HG03571 (cell line): Measurements from ENCODE around the gene PHF21B.
"Not testable (repeated sequence)": the region's sequence is repeated elsewhere in the genome, so short reads cannot be mapped to it uniquely, and the experiment has no call there.

Experiments
- ATAC-seq: cut with Tn5 transposase; IDR thresholded peaks from one replicate; pipeline ENCODE4 v1.9.1; 2021; ENCODE audit not compliant: unreplicated experiment

The PHF21B gene

DNA sequence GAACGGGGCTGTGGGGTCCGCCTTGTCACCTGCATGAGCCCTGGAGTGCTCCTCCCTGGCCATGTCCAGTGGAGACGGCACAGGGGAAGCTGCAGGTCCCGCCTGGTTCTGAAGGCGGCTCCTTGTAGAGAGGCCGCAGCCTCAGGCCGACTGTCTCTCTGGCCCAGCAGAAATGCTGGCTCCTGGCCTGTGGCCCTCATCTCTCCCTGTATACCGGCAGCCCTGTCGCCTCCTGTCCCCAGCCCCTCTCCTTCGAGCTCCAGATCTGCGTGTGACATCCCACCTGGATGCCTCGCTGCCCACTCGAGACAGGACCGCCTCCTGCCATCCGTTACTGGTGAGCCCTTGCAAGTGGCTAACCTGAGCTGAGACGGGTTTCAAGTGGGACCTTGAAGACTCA, 73.6 kb downstream of the PHF21B start:
- ATAC-seq, result no peak

DNA sequence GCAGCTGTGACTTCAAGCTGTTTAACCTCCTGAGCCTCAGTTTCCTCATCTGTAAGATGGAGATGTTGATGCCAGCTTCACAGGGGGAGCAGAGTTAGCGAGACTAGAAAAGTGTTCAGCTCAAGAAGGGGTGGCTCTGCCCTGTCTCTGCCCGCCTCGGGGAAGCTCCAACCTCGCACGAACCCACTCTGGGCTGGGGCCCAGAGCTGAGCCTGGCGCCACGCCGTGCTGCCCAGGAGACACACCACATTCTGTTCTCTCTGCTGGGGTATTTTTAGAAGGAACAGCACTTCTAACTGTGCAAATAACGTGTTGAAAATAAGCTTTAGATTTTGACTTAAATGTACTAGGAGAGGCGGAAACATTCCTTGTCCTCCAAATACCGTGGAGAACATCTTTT, 74.1 kb downstream of the PHF21B start:
- ATAC-seq, result no peak

DNA sequence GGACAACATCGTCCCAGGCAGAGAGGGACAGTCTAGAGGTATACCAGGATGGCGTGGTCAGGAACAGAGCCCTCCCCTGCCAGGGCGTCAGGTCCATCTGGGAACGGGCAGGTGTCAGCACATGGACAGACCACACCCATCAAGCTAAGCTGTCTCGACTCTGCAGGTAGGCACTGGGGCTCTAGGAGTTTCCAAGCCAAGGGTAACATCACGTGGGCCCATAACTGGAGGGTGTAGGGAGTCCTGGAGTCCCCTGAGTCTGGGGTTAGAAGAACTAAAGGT, 75.4 kb downstream of the PHF21B start:
- no peak for ATAC-seq

DNA sequence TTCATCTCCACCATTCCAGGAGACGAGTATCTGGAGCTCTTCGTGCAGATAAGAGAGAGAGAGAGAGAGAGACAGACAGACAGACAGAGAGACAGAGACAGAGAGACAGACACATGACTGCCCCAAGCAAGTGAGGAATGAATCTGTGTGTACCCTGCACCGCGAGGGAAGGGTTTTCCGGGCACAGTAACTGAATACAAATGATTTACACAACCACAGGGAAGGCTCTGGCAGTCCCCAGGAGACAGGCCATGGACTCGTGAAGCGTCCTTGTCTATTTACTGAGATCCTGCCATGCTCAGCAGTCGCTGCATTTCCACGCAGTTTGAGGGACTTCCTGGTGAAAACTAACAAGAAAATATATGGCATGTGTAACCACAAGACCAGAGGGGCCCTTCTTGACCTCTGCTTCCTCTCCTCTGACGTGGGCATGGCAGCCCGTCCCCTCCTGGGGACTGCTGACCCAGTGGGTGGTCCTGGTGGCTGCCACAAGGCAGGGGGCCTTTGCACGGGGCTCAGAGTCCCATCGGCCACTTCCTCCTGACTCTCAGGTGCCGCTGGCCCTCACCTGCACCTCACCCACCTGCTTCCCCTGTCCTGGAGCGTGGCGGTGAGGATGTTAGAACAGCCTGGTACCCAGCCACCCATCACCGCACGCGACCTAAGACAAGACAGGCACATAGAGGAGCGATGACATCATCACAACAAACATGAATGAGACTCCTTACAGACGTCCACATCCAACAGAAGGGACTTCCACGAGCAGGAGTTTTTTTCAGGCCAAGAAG, 75.9 kb downstream of the PHF21B start:
- ATAC-seq, result no peak

DNA sequence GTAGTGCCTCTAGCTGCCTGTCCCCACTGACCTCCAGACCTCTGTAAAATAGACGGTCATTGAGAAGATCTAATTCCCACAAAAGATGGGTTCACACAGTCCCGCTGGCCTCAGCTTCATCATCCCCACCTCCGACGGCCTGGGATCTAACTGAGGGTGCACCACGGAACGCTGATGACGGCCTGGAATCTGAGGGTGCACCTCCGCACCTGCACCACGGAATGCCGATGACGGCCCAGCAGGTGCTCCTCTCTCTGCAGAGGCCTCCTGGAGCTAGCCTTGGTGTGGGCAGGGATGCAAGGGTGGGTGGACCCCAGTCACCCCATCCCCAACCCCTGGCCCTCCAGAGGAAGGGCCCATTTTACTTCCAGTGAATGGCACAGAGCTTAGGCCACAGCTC, 77.3 kb downstream of the PHF21B start:
- ATAC-seq, result no peak

DNA sequence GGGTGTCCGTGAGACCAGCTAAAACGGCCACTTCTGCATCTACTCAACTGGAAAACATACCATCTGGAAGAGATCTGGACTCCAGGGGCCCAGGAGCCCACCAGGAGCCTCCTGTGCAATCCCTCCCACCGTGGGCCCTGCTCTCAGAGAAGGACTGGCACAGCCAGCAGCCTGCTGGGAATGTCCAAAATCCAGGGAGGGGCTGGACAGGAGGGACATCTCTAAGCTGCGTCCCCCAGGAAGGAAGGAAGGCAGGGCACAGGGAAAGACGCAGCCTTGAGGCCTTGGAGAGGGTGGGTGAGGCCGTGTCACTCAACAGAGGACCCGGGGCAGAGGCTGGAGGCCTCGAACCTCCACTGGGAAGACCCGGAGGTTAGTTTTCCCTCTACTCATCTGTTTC, 78.0 kb downstream of the PHF21B start:
- ATAC-seq, result no peak

DNA sequence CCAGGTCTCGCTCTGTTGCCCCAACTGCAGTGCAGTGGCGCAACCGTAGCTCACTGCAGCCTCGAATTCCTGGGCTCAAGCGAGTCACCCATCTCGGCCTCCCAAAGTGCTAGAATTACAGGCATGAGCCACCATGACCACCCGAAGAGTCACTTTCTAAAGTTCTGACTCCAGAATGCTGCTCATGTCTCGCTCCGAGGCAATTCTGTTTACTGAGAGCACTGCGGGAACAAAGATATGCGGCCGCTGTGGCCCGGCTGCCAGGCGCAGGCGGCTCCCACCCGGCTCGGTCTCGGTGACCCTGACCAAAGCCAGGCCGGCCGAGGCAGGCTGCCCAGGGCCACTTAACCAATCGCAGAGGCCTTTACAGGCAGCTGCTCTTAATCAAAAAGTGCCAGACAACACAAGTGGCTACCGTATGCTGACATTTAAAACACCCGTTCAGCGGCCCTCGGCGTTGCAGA, 78.7 kb downstream of the PHF21B start:
- no peak for ATAC-seq

DNA sequence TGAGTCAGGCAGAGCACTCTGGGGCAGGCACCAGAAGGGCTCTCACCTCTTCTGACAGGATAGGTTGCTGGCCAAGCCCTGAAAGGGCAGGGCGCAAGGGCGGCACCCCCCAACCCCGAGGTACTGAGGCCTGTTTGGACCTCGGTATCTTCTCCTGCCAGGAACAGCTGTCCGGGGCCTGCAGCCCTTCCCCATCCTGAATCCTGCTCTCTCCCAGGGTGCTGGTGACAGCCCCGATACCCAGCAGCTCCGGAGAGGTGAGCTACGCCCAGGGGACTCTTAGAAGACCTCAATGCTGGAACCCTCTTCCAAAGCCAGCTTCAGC, 79.1 kb downstream of the PHF21B start:
- no peak for ATAC-seq

DNA sequence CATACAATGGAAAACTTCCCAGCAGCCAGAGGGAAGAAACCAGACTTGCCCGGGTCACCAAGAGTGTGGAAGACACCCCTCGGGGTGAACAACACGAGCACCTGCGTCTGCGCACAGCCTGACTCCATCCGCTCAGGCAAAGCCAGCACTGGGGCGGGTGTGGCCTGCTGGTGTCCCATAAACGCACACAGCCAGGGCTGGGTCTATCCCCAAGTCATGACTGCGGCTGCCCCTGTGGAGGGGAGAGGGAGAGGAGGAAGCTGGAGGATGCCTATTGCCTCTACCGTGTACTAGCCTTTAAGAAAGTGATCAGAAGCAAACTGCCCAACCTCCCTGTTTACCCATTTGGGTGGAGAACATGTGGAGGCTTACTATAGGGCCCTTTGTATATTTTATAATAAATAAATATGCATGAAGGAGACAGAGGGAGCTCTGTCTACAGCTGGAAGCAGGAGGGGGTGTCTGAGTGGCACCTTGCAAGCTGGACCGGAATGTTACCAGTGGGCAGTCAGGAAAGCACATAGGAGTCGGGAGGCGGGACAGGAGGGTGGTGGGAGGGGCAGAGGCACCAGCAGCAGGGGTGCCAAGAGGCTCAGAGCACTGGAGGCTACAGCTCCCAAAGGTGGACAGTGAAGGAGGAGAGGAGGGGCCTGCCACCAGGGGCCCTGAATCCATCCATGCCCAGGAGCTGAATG, 79.6 kb downstream of the PHF21B start:
- ATAC-seq, result no peak

DNA sequence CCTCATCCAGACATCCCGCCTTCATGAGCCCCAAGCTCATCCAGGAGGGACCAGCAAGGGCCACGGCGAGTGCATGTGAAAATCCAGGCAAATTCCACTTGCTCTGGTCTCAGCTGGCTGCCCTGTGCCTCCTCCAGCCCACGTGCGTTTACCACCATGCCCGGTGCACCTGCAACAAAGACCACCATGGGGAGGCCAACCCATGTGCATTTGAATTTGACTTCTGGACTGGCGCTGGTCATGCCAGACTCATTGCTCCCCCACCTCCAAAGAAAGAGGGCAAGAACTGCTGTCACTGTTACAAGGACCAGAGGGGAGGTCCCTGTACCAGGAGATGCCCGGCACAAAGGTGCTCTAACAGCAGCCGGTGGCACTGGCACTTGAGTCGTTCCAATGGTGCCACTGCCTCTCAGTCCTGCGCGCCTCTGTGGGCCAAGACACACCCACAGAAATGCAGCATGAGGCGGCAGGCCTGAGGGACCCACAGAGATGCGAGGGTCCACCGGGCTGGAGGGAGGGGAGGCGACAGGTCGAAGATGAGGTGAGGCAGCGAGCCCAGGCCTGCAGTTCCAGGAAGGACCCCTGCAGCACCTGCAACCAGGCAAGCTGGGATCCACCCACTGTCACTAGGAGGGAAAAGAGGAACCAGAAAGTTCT, 80.3 kb downstream of the PHF21B start:
- ATAC-seq, result no peak

DNA sequence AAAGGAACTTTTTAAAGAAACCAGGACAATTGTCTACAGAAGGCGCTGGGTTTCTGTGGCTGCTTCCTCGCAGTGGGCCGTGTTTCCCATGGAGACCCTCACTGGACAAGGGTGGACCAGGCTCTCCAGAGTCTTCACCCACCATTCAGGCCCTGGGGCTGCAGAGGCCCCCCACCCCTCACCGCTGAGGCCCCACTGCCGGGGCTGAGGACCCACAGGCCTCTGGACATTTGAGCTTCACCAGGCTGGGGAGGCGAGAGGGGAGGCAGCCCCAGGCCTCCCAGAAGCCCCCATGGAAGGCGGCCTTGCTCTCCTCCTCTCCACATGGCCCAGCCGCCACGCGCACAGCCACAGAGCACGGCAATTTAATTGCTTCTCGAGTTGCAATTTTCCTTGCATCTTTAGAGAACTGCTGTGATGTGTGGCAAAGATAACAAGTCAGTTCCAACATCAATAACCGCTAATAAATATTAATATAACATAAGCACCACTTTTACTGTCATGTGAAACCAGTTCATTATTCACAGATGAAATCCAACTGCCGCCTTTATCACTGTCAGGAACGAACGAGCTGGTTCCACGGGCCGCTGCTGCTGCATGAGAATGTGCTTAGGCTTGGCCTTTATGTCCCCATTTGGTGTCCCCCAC, 81.0 kb downstream of the PHF21B start:
- ATAC-seq, result no peak

DNA sequence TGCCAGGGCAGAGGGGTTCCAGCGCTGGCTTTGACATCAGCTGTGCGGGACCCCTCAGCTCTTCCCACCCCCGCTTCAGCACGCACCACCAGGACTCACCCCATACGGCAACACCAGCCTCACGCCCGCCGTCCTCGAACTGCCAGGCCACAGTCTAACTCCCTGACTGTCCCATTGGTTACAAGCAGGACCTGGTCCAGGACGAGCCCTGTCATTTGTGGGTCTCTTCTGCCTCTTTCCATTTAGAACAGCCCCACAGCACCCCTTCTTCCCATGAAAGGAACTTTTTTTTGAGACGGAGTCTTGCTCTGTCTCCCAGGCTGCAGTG, 81.7 kb downstream of the PHF21B start:
- no peak for ATAC-seq

DNA sequence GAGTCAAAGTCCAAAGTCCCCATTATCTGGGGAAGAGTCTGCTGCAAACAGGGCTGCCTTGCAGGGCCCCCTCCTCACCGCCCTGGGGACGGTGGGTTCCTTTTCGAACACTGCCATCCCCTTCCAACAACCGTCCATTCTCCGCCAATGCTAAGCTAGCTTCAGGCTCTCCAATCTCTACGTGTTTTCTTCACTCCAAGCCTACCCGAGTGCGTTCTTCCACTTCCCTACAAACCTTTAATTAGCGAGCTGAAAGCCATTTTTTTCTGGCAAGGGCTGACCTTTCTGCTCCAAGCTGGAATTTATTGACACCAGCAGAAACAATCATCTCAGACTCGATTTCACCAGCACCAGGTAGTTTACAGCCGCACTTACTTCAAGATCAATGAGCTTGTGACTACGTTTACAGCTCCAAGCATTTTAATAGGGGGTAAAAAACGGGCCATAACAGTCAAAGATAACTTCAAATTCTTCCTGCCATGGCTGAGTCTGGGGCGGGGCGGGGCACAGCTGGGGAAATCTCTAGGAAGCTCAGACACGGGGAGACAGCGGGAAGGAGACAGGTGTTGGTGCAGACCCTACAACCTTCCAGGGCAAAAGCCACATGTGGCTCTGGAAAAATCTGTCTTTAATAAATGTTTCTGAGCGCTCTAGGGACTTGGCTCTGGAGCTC, 82.2 kb downstream of the PHF21B start:
- no peak for ATAC-seq

DNA sequence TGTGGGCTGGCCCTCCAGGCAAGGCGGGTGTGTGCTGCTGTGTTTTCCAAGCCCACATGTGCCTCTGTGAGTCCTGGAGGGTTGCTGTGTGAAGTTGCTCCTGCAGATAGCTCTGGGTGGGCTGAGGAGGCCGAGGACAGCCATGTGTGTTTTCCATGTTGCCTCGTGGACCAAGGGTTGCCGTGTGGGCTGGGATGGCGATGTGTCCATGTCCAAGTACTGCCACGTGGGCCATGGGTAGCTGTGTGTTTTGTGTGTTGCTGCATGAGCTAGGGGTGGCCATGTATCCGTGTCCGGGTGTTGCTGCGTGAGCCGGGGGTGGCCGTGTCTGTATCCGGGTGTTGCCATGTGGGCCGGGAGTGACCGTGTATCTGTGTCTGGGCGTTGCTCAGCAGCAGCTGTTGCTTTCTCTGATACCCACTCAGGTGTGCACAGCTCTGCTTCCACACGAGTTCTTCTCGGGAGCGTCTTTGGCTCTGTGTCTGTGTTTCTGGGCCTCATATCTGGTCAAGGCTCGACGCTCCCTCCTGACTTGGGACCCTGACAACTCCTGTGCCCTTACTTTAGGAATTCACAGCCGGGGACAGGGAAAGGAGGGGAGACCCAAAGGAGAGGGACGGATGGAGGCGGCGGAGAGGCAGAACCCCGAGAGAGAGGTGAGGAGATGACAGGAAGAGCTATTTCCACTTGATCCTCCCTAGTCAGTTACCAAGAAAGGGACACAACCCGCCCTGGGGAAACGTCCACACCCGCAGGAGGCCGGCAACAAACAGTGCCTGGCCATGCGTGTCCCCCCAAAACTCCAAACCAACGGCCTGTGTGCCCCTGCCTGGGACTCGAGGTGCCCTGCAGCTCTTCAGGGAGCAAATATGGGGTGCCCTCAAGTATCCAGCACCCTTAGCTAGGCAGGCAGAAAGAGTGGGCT, 83.1 kb downstream of the PHF21B start:
- ATAC-seq, result no peak

DNA sequence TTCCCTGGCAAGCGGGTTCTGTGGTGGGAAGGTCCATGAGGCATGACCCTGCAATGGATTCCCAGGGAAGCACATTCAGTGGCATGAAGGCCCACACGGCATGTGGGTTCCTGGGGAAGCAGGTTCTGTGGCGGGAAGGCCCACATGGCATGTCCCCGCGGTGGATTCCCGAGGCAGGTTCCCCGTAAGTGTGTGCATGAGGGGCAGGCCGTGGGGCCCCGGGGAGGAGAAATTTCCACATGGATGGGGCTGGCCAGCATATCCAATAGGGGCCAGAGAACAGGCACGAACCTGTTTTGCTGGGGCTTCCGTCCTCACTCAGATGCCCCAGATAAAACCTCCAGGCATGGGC, 83.7 kb downstream of the PHF21B start:
- no peak for ATAC-seq

DNA sequence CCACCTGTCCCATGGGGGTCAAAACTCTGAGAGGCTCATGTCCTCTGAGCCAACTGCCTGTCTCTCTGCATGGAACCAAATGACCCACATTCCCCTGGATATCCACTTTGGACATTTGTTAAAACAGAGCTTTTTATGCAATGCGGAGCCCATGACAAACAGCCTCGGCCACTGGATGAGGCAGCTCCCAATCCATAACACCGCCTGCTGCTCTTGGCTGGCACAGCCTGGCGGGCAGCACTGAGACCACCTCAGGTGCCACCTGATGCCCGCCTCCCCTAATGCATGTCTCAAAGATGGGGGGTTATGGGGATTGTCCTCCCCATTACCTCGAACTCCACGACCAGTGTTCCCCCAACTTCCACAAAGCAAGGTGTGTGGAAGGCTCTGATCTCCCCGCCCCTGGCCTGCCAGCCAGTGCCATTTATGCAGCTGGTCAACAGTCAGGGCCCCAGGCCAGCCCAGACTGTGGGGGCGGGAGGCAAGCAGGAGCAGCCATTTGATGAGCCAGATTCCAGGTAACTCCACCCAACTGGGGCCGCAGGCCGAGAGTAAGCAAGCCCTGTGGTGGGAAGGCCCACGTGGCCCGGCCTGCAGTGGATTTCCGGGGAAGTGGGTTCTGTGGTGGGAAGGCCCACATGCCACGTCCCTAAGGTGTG, 84.2 kb downstream of the PHF21B start:
- no peak for ATAC-seq

DNA sequence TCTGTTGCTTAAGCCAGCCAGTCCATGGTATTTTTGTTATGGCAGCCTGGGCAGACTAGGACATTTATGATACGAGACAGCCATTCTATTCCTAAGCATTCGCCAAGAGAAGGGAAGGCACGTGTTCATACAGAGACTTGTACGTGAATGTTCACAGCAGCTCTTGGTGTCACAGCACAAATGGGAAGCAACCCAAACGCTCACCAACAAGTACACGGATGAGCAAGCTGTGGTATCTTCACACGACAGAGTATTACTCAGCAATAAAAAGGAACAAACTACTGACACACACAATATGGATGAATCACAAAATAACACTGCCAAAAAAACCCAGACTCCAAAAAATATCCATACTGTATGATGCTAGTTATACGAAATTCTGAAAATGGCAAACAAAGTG, 85.1 kb downstream of the PHF21B start:
- ATAC-seq, result no peak

DNA sequence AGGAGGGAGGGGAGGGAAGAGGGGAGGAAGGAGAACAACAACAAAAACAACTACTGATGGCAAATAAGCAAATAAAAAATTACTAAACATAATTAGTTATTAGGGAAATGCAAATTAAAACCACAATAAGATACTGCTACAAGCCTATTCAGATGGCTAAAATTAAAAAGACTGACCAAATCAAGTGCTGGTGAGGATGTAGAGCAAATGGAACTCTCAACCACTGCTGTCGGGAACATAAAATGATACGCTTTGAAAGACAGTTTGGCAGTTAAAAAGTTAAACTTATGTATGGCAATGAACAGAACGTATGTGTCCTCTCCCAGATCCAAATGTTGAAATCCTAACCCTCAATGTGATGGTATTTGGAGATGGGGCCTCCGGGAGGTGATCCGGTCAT, 85.7 kb downstream of the PHF21B start:
- ATAC-seq, result no peak

DNA sequence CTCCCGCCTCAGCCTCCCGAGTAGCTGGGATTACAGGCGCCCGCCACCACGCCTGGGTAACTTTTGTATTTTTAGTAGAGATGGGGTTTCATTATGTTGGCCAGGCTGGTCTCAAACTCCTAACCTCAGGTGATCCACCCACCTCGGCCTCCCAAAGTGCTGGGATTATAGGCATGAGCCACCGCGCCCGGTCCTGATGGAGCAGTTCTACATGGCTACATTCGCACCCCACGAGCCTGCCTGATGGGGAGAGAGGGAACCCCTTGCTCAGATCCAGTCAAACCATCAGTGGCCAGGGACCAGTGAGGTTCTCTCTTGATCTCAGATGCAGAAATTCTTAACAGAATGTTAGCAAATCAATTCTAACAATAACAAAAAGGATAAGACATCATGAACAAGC, 88.0 kb downstream of the PHF21B start:
- ATAC-seq, result not testable (repeated sequence)

DNA sequence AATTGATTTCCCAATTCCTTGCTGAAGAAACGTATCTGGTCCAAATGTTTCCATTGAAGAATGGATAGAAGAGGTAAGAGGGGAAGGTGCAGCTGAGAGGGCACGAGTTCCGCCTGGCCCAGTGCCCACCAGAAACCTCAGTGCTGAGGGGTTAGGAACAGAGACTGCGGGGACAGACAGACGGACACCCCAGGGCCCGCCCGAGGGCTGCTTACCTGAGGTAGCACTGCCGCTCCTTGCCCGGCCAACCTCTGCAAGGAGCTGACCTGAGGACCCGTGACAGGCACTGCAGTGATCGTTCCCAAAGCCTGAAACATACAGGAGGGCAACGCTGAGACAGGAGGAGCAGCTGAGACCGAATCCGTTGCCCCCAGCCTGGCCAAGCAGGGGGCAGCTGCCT, 89.6 kb downstream of the PHF21B start:
- no peak for ATAC-seq
